PC-3 (cell line): ENCODE data around the gene DHODH.
"Not testable (repeated sequence)": the region's sequence is repeated elsewhere in the genome, so short reads cannot be mapped to it uniquely, and the experiment has no call there.

Source experiments
- CTCF ChIP-seq: fragments of 300-600 bp; sonication (generic); conservative IDR thresholded peaks from 2 replicates; pipeline ENCODE4 v1.5.1; 2017; ENCODE audit warnings: antibody characterized with exemption, low read depth, mild to moderate bottlenecking, low read length
- EZH2 ChIP-seq: fragments of 300-600 bp; sonication (generic); IDR thresholded peaks from one replicate; pipeline ENCODE4 v1.6.1; 2017; ENCODE audit warnings: antibody characterized with exemption, mild to moderate bottlenecking, low read length; ENCODE audit not compliant: unreplicated experiment
- EZH2phosphoT487 ChIP-seq: fragments of 300-600 bp; sonication (generic); IDR thresholded peaks from 2 replicates; pipeline ENCODE4 v1.6.1; 2018; ENCODE audit warnings: mild to moderate bottlenecking, antibody characterized with exemption, low read length, borderline replicate concordance

GRCh38 chr16:72054254-72054847, 45.8 kb downstream of the DHODH start, which contains the start of gene HP:
- not testable (repeated sequence) for TF ChIP-seq CTCF, EZH2, EZH2phosphoT487
